Measurements from ENCODE around the gene WDFY3.

The WDFY3 gene

GRCh38 chr4:84977396-84977795 lies 10.9 kb upstream of the WDFY3 start:
- H3K4me3 ChIP-seq (ENCODE audit: low read length), result no peak overlapping the region
- TF ChIP-seq CTCF (conservative IDR thresholded peaks at IDR 0.05; ENCODE audit: low read length), result no peak
- no peak for DNase-seq (ENCODE audit: low read depth)

GRCh38 chr4:84973856-84974255 lies 7.4 kb upstream of the WDFY3 start:
- DNase-seq (ENCODE audit: low read depth), result no peak
- no peak for TF ChIP-seq CTCF (conservative IDR thresholded peaks at IDR 0.05; ENCODE audit: low read length)
- H3K4me3 ChIP-seq (ENCODE audit: low read length), result no peak overlapping the region

GRCh38 chr4:84971319-84971932 lies 4.9 kb upstream of the WDFY3 start:
- peak; percentile 63 for TF ChIP-seq CTCF (conservative IDR thresholded peaks at IDR 0.05; ENCODE audit: low read length)
- DNase-seq (ENCODE audit: low read depth), result peak; percentile 73
- no peak overlapping the region for H3K4me3 ChIP-seq (ENCODE audit: low read length)

- TF ChIP-seq CTCF (conservative IDR thresholded peaks at IDR 0.05; ENCODE audit: low read length), result no peak
- no peak for DNase-seq (ENCODE audit: low read depth)
Observed at GRCh38 chr4:84968925-84969324, 2.4 kb upstream of the WDFY3 start.

GRCh38 chr4:84967243-84967690 lies 777 bp upstream of the WDFY3 start:
- TF ChIP-seq CTCF (conservative IDR thresholded peaks at IDR 0.05; ENCODE audit: low read length), result no peak
- peak; percentile 40 for DNase-seq (ENCODE audit: low read depth)

More at GRCh38 chr4:84968925-84969324, 2.4 kb upstream of the WDFY3 start:
- no peak overlapping the region for H3K4me3 ChIP-seq (ENCODE audit: low read length)

GRCh38 chr4:84965553-84966381 lies 723 bp downstream of the WDFY3 start:
- TF ChIP-seq CTCF (conservative IDR thresholded peaks at IDR 0.05; ENCODE audit: low read length), result no peak
- H3K4me3 ChIP-seq (ENCODE audit: low read length), result peak overlapping the region; percentile 72
- DNase-seq (ENCODE audit: low read depth), result peak; percentile 38

More at GRCh38 chr4:84967243-84967690, 777 bp upstream of the WDFY3 start:
- peak overlapping the region; percentile 72 for H3K4me3 ChIP-seq (ENCODE audit: low read length)

Measured in AG10803 (cell line).